Measurements from ENCODE around the gene TMEM200B.

GRCh38 chr1:29117381-29117780, 6.3 kb downstream of the TMEM200B start:
- TF ChIP-seq CTCF (conservative IDR thresholded peaks at IDR 0.05 in 1 of 2, IDR thresholded peaks at IDR 0.05 in 1 of 2; ENCODE audit: extremely low read depth in 1 of 2, insufficient read depth in 1 of 2, low read depth in 1 of 2, low read length in 2 of 2) (no peak), EZH2 (IDR thresholded peaks at IDR 0.05; ENCODE audit: borderline replicate concordance, low read length) (no peak)
